ENCODE measurements around the gene NPAS3.

DNA sequence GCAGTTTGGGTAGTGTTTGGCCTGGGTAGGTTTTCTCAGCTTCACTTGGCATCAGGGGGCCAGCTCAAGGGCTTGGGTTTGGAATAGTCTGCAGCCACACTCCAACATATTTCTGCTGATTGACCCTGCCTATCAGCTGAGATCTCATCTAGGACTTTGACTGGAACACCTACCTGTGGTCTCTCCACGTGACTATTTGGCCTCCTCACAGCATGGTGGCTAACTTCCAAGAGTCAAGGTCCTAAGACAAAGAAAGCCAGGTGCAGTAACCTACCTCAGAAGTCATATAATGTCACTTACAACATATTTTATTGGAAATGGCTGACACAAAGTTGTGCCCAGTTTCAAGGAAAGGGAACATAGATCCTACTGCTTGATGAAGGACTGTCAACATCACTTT is 531.2 kb downstream of the NPAS3 start:
- TF ChIP-seq POLR2AphosphoS5 (IDR thresholded peaks at IDR 0.05; ENCODE audit: low read depth, low read length) (no peak), YY1 (IDR thresholded peaks at IDR 0.05; ENCODE audit: extremely low read depth, insufficient replicate concordance, low read depth, low read length) (no peak), EZH2phosphoT487 (IDR thresholded peaks at IDR 0.05; ENCODE audit: borderline replicate concordance) (no peak), EZH2 (IDR thresholded peaks at IDR 0.05) (no peak), CEBPB (IDR thresholded peaks at IDR 0.05; ENCODE audit: low read depth) (no peak), POLR2A (IDR thresholded peaks at IDR 0.05; ENCODE audit: borderline replicate concordance, extremely low read depth, insufficient read depth, insufficient read length) (no peak), SRF (IDR thresholded peaks at IDR 0.05; ENCODE audit: low read depth) (no peak), RAD21 (IDR thresholded peaks at IDR 0.05; ENCODE audit: low read depth) (no peak), ZNF274 (IDR thresholded peaks at IDR 0.05; ENCODE audit: low read depth, low read length) (no peak)
- TF ChIP-seq, protein P1, sequence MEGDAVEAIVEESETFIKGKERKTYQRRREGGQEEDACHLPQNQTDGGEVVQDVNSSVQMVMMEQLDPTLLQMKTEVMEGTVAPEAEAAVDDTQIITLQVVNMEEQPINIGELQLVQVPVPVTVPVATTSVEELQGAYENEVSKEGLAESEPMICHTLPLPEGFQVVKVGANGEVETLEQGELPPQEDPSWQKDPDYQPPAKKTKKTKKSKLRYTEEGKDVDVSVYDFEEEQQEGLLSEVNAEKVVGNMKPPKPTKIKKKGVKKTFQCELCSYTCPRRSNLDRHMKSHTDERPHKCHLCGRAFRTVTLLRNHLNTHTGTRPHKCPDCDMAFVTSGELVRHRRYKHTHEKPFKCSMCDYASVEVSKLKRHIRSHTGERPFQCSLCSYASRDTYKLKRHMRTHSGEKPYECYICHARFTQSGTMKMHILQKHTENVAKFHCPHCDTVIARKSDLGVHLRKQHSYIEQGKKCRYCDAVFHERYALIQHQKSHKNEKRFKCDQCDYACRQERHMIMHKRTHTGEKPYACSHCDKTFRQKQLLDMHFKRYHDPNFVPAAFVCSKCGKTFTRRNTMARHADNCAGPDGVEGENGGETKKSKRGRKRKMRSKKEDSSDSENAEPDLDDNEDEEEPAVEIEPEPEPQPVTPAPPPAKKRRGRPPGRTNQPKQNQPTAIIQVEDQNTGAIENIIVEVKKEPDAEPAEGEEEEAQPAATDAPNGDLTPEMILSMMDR (IDR thresholded peaks at IDR 0.05 in 2 of 3, conservative IDR thresholded peaks at IDR 0.05 in 1 of 3; ENCODE audit: borderline replicate concordance in 1 of 3, insufficient read depth in 1 of 3, low read depth in 2 of 3, low read length in 2 of 3): no peak
- TF ChIP-seq, protein P2, sequence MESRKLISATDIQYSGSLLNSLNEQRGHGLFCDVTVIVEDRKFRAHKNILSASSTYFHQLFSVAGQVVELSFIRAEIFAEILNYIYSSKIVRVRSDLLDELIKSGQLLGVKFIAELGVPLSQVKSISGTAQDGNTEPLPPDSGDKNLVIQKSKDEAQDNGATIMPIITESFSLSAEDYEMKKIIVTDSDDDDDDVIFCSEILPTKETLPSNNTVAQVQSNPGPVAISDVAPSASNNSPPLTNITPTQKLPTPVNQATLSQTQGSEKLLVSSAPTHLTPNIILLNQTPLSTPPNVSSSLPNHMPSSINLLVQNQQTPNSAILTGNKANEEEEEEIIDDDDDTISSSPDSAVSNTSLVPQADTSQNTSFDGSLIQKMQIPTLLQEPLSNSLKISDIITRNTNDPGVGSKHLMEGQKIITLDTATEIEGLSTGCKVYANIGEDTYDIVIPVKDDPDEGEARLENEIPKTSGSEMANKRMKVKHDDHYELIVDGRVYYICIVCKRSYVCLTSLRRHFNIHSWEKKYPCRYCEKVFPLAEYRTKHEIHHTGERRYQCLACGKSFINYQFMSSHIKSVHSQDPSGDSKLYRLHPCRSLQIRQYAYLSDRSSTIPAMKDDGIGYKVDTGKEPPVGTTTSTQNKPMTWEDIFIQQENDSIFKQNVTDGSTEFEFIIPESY (IDR thresholded peaks at IDR 0.05; ENCODE audit: extremely low read depth, insufficient replicate concordance, low read length): no peak
- TF ChIP-seq, protein P3, sequence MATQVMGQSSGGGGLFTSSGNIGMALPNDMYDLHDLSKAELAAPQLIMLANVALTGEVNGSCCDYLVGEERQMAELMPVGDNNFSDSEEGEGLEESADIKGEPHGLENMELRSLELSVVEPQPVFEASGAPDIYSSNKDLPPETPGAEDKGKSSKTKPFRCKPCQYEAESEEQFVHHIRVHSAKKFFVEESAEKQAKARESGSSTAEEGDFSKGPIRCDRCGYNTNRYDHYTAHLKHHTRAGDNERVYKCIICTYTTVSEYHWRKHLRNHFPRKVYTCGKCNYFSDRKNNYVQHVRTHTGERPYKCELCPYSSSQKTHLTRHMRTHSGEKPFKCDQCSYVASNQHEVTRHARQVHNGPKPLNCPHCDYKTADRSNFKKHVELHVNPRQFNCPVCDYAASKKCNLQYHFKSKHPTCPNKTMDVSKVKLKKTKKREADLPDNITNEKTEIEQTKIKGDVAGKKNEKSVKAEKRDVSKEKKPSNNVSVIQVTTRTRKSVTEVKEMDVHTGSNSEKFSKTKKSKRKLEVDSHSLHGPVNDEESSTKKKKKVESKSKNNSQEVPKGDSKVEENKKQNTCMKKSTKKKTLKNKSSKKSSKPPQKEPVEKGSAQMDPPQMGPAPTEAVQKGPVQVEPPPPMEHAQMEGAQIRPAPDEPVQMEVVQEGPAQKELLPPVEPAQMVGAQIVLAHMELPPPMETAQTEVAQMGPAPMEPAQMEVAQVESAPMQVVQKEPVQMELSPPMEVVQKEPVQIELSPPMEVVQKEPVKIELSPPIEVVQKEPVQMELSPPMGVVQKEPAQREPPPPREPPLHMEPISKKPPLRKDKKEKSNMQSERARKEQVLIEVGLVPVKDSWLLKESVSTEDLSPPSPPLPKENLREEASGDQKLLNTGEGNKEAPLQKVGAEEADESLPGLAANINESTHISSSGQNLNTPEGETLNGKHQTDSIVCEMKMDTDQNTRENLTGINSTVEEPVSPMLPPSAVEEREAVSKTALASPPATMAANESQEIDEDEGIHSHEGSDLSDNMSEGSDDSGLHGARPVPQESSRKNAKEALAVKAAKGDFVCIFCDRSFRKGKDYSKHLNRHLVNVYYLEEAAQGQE (IDR thresholded peaks at IDR 0.05; ENCODE audit: low read depth): no peak
- TF ChIP-seq, protein P4, sequence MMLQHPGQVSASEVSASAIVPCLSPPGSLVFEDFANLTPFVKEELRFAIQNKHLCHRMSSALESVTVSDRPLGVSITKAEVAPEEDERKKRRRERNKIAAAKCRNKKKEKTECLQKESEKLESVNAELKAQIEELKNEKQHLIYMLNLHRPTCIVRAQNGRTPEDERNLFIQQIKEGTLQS (IDR thresholded peaks at IDR 0.05): no peak
- TF ChIP-seq, protein P5, sequence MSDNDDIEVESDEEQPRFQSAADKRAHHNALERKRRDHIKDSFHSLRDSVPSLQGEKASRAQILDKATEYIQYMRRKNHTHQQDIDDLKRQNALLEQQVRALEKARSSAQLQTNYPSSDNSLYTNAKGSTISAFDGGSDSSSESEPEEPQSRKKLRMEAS (IDR thresholded peaks at IDR 0.05): no peak
